Measurements from ENCODE around the gene TARBP2.

DNA sequence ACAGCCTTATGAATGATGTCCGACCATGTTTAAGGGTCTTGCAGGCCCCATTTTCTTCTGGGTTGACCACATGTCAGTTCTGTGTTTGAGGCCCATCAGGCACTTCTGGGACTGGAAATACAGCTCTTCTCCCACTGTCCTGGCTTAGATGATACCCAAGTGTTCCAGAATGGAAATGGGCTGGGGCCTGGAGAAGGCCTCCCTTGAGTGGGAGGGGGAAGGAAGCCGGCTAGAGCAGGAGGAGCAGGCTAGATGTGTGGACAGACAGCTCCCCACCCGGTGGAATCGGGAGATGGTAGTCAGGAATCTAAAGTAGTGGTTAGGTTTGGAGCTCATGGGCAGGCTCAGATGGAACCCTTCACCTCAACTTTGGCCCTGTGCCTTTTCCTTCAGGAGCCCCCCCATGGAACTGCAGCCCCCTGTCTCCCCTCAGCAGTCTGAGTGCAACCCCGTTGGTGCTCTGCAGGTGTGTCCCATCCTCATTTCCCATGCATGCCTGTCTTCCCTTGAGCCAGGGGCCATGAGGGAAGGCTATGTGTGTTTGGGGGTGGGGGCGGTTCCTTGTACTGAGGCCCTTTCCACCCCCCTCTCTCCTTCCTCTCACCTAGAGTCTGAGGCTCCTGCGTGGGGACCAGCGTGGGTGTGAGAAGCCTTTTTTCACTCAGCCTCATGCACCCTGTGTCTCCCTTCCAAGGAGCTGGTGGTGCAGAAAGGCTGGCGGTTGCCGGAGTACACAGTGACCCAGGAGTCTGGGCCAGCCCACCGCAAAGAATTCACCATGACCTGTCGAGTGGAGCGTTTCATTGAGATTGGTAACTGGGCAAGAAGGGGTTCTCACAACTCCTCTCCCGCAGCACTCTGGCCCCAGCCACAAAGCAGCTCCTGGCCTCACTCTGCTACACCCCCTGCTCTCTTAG is 3.2 kb downstream of the TARBP2 start:
- TF ChIP-seq, protein P1, sequence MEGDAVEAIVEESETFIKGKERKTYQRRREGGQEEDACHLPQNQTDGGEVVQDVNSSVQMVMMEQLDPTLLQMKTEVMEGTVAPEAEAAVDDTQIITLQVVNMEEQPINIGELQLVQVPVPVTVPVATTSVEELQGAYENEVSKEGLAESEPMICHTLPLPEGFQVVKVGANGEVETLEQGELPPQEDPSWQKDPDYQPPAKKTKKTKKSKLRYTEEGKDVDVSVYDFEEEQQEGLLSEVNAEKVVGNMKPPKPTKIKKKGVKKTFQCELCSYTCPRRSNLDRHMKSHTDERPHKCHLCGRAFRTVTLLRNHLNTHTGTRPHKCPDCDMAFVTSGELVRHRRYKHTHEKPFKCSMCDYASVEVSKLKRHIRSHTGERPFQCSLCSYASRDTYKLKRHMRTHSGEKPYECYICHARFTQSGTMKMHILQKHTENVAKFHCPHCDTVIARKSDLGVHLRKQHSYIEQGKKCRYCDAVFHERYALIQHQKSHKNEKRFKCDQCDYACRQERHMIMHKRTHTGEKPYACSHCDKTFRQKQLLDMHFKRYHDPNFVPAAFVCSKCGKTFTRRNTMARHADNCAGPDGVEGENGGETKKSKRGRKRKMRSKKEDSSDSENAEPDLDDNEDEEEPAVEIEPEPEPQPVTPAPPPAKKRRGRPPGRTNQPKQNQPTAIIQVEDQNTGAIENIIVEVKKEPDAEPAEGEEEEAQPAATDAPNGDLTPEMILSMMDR (IDR thresholded peaks at IDR 0.05 in 8 of 11, conservative IDR thresholded peaks at IDR 0.05 in 3 of 11) = no peak
- TF ChIP-seq POLR2A (IDR thresholded peaks at IDR 0.05) (no peak), POLR2AphosphoS5 (IDR thresholded peaks at IDR 0.05) (no peak)

Data from spleen (tissue), 7 donors.